ENCODE results near the gene OR2AG2.
A peak's percentile ranks its signal among the peaks of the same experiment; 100 is the strongest.

OR2AG2 gene

DNA sequence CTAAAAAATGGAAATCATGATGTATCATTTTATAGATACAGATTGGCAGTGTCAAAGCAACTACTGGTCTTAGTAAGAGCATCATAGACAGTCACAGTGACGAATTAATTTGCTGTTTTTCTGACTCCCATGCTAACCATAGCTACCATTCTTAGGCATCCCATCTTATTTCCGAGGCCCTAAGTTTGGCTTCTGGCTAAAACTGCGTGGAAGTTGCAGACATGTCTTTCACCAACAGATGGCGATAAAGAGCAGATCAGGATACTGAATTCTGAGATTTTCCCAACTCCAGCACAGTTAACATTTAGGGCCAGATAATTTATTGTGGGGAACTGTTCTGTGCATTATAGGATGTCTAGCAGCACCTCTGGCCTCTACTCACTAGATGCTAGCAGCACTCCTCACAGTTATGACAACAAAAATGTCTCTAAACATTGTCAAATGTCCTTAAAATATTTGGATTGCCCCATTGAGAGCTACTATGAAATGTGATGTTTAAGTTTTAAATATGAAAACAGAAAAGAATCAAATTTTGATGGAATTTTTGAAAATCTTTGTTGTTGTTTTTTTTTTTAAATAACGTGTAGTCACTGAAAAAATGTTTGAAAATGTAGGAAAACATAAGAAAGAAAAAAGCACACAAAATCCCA lies 16.3 kb downstream of the OR2AG2 start:
- Mint-ChIP-seq H3K36me3 (ENCODE audit: low read depth) (no peaks in the 10 kb centered on the region), H3K27me3 (no peaks in the 10 kb centered on the region), H3K27ac (no peak overlapping the region), H3K4me3 (no peak overlapping the region), H3K9me3 (no peaks in the 10 kb centered on the region), H3K4me1 (peaks cover 4% of the 10 kb centered on the region)
- DNase-seq: peak; percentile 25
- ATAC-seq: peak; percentile 27

DNA sequence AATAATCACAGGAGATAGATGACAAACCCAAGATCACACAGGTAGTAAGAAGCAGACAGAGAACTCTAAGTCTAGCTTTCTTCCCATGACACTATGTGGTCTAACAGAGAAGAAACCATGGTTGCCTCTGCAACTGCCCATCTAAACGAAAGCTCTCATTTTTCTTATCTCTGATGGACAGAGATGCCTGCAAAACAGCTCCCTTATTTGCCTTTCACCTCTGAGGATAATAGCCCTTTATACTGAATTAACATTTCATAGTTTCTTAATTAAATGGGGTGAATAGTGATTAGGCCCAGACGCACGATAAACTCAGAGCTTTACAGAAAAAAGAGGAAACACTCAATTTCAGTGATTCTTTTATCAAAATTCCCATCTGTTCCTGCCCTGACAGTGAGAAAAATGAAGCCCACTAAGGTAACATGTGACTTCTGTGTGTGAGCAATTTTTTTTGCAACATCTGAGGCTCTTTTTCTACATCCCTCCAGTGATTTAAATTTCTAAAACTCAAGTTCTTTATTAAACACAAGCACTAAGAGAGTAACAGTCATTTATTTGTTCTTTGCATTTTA lies 24.6 kb downstream of the OR2AG2 start:
- Mint-ChIP-seq H3K27me3 (no peaks in the 10 kb centered on the region), H3K4me3 (no peak overlapping the region), H3K9me3 (no peaks in the 10 kb centered on the region), H3K27ac (no peak overlapping the region), H3K36me3 (ENCODE audit: low read depth) (no peaks in the 10 kb centered on the region), H3K4me1 (peaks cover 26% of the 10 kb centered on the region)
- no peak for ATAC-seq
- no peak for DNase-seq

DNA sequence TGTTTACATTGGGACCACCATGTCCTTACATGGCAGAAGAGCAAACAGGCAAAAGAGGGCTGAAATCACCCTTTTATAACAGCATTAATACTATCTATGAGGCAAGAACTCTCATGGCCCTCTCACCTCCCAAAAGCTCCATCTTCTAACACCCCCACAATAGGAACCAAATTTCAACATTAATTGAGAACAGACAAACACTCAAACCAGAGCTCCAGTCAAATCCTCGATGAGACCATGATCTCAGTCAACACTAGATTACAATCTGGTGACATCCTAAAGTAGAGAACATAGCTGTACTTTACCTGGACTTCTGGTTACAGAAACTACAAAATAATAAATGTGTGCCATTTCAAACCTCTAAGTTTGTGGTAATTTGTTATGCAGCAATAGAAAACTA lies 25.1 kb downstream of the OR2AG2 start:
- H3K27me3 Mint-ChIP-seq: no peaks in the 10 kb centered on the region
- peak; percentile 3 for ATAC-seq
- H3K27ac Mint-ChIP-seq: no peak overlapping the region
- H3K4me3 Mint-ChIP-seq: no peak overlapping the region
- DNase-seq: no peak
- no peaks in the 10 kb centered on the region for H3K9me3 Mint-ChIP-seq
- H3K36me3 Mint-ChIP-seq (ENCODE audit: low read depth): no peaks in the 10 kb centered on the region
- peaks cover 32% of the 10 kb centered on the region for H3K4me1 Mint-ChIP-seq

DNA sequence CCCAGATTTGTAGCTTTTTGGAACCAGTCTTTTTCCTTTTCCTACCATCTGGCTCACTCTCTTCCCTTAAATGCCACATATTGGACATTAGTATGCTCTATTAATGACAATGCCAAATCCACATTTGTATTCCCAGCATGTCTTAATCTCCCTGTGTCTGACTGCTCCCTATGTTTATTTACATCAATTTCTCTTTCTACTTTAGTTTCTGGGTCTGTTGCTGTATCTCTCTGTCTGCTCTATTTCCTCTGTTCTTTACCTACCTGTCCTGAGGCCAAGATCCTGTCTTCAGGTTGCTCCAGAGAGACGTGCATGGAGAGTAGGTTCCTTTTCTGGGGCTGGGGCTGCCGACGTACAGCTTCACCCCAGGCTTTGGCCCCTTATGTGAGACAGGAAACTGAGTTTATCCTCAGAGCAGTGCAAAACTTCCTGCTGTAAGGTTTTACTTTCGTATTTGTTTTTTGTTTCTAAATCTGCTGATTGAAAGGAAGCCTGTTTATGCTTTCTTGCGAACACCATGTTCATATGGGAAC lies 25.6 kb downstream of the OR2AG2 start:
- Mint-ChIP-seq H3K4me1 (peaks cover 33% of the 10 kb centered on the region), H3K27ac (no peak overlapping the region), H3K36me3 (ENCODE audit: low read depth) (no peaks in the 10 kb centered on the region), H3K27me3 (no peaks in the 10 kb centered on the region), H3K4me3 (no peak overlapping the region), H3K9me3 (no peaks in the 10 kb centered on the region)
- ATAC-seq (peak; percentile 79), DNase-seq (peak; percentile 52)

DNA sequence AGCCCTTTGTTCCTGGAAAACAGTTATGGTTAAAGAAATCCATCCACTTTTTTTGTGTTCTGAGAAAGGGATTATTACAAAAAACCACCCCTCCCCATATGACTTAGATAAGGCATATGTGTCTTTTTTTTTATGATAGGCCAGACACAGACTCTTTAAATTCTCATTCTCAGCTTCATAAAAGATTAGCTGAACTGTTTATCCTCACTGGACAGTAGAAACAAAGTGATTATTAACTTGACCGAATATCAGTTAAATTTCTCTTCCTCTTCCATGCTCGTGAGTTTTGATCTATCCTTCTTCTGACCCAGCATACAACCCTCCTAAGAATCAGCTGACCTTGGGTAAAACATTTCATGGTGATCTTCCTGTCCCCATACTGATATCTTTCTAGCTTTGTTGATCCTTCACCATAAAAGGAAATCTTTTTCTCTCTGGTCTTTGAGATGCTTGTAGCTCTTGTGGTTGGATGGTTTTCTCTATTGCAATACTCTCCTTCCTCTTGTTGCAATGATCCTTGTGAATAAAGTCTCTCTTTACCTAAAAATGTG lies 26.2 kb downstream of the OR2AG2 start:
- Mint-ChIP-seq H3K4me1 (peaks cover 37% of the 10 kb centered on the region), H3K4me3 (no peak overlapping the region), H3K9me3 (no peaks in the 10 kb centered on the region), H3K27me3 (no peaks in the 10 kb centered on the region), H3K36me3 (ENCODE audit: low read depth) (peaks cover 3% of the 10 kb centered on the region), H3K27ac (no peak overlapping the region)
- DNase-seq: no peak
- ATAC-seq: peak; percentile 46

DNA sequence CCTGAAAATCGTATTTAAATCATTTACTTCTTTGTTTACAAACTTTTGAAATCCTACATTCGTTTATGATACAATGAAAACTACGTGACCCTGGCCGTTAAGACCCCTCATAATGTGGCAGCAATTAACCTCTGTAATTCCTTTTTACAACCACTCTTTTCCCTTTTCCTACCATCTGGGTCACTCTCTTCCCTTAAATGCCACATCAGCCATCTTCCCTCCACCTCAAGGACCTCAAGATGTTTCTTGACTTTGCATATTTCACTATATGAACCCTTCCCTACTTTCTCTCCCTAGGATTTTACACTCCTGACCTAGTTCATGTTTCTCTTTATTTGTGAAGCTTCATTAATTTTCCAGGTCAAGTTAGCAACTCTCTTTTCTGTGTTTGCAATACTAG lies 26.8 kb downstream of the OR2AG2 start:
- Mint-ChIP-seq H3K36me3 (ENCODE audit: low read depth) (peaks cover 3% of the 10 kb centered on the region), H3K27ac (no peak overlapping the region), H3K4me3 (no peak overlapping the region), H3K9me3 (no peaks in the 10 kb centered on the region), H3K27me3 (no peaks in the 10 kb centered on the region), H3K4me1 (peaks cover 42% of the 10 kb centered on the region)
- ATAC-seq (no peak), DNase-seq (no peak)

DNA sequence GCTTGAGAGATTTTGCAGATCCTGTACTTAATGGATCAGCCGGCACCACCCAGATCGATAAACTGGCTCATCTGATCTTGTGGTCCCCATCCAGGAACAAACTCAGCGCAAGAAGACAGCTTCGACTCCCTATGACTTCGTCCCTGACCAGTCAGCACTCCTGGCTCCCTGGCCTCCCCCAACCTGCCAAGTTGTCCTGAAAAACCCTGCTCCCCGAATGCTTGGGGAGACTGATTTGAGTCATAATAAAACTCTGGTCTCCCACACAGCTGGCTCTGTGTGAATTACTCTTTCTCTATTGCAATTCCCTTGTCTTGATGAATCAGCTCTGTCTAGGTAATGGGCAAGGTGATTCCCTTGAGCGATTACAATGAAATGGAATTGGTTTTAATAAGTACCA lies 29.5 kb downstream of the OR2AG2 start:
- Mint-ChIP-seq H3K27ac (no peak overlapping the region), H3K4me1 (peaks cover 60% of the 10 kb centered on the region)

DNA sequence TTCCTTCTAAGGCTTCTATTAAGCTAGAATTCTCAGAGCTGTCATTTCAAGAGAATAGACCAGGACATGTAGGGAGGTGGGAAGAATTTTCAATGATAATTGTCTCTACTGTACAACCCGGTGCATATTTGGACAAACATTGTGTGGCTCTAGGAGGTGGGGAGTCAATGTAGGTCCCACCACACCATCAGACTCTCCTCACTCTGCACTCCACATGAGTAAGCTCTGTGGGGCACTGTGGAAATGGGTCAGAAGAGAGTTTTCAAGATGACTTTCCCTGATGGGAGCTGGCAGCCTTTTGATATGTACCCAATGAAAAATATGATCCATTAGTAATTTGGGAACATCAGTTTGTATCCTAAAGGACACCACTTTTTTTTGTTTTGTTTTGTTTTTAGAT lies 33.2 kb downstream of the OR2AG2 start:
- Mint-ChIP-seq H3K4me3 (no peak overlapping the region), H3K27ac (peak overlapping the region; percentile 19), H3K36me3 (ENCODE audit: low read depth) (peaks cover 19% of the 10 kb centered on the region), H3K9me3 (no peaks in the 10 kb centered on the region), H3K4me1 (peaks cover 93% of the 10 kb centered on the region), H3K27me3 (no peaks in the 10 kb centered on the region)
- no peak for ATAC-seq
- no peak for DNase-seq

More for the DNA sequence above, 29.5 kb downstream of the OR2AG2 start:
- peak; percentile 33 for DNase-seq
- ATAC-seq: peak; percentile 9
- Mint-ChIP-seq H3K27me3 (no peaks in the 10 kb centered on the region), H3K36me3 (ENCODE audit: low read depth) (peaks cover 3% of the 10 kb centered on the region), H3K4me3 (no peak overlapping the region), H3K9me3 (no peaks in the 10 kb centered on the region)

DNA sequence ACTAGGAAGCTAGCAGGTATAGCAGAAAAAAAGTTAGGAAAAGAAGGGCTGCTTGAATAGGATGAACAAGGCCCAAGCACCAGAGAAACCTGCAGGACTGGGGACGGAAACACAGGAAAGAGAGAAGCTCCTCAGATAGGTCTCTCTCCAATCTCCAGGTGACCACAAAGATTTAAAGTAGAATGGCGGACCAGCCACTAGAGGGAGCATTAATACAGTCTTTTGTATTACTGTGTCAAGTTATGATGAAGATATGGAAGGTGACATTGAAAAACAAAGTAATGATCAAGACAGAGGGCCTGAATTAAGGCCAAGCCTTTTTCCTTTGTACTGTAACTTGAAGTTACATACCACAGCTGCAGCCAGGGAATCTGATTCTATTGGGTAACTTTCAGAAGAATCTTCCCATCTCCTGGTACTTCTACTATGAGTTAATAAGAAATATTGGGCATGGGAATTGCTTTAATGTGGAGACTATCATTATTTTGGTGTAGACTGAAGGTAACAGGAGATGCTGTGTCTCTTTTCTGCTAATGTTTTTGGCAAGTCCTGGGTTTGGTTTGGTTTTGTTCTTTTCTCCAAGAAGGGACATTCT lies 33.8 kb downstream of the OR2AG2 start:
- Mint-ChIP-seq H3K4me3 (no peak overlapping the region), H3K27me3 (no peaks in the 10 kb centered on the region), H3K36me3 (ENCODE audit: low read depth) (peaks cover 24% of the 10 kb centered on the region), H3K4me1 (peaks cover 93% of the 10 kb centered on the region), H3K27ac (peak overlapping the region; percentile 86), H3K9me3 (no peaks in the 10 kb centered on the region)
- DNase-seq (peak; percentile 62), ATAC-seq (peak; percentile 47)

DNA sequence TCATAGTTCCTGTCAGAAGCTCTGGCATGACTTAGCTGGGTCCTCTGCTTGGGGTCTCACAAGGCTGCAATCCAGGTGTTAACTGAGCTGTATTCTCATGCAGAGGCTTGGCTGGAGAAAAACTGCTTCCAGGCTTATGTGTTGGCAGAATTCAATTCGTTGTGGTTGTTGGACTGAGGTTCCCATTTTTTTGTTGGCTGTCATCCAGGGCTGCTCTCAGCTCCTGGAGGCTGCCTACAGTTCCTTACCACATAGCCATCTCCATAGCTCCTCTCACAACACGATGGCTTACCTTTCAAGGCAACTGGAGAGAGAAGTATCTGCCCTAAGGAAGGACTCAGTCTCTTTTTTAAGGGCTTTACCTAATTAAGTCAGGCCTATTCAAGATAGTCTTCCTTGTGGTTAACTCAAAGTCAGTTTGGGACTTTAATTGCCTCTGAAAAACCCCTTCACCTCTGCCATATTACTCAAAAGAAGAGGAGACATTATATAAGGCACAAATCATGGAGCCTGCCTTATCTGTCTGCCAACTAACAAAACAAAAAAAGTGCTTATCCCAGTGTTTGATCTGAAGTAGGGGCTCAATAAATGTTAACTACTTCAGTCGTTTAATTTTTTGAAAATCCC lies 35.2 kb downstream of the OR2AG2 start:
- H3K36me3 Mint-ChIP-seq (ENCODE audit: low read depth): peaks cover 32% of the 10 kb centered on the region
- peak overlapping the region; percentile 86 for H3K27ac Mint-ChIP-seq
- no peaks in the 10 kb centered on the region for H3K9me3 Mint-ChIP-seq
- no peak overlapping the region for H3K4me3 Mint-ChIP-seq
- H3K4me1 Mint-ChIP-seq: peaks cover 86% of the 10 kb centered on the region
- H3K27me3 Mint-ChIP-seq: no peaks in the 10 kb centered on the region
- no peak for DNase-seq
- ATAC-seq: peak; percentile 63

DNA sequence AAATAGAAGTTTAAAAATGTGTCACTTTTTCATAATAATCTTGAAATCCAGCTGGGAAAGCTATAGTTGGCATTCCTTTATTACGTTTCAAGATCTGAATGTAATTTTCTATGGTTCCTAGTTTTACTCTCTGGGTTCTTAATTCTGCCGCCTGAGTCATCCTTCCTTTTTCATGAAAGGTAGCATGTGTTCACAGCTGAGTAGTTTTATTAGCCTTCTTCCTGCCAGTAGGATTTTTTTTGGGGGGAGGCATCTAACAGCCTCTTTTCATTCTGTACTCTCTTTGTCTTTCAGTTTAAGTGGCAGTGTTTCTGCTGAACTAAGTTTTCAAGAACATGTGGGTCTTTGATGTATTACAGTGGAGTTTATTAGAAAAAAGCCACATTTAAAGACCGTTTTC lies 36.5 kb downstream of the OR2AG2 start:
- no peak for ATAC-seq

DNA sequence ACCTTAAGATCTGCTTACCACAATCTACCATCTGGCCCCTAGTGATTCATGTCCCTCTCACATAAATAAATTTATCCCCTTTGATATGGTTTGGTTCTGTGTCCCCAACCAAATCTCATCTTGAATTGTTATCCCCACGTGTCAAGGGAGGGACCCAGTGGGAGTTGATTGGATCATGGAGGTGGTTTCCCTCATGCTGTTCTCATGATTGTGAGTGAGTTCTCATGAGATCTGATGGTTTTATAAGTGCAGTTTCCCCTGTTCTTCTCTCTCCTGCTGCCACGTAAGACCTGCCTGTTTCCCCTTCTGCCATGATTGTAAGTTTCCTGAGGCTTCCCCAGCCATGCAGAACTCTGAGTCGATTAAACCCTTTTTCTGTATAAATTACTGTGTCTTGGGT lies 37.2 kb downstream of the OR2AG2 start:
- peak overlapping the region; percentile 28 for H3K4me3 Mint-ChIP-seq
- ATAC-seq (peak; percentile 20), DNase-seq (no peak)
- peaks cover 31% of the 10 kb centered on the region for H3K36me3 Mint-ChIP-seq (ENCODE audit: low read depth)
- H3K27ac Mint-ChIP-seq: peak overlapping the region; percentile 86
- H3K4me1 Mint-ChIP-seq: peaks cover 80% of the 10 kb centered on the region
- H3K9me3 Mint-ChIP-seq: no peaks in the 10 kb centered on the region
- H3K27me3 Mint-ChIP-seq: no peaks in the 10 kb centered on the region

More for the DNA sequence above, 36.5 kb downstream of the OR2AG2 start:
- DNase-seq: no peak
- H3K36me3 Mint-ChIP-seq (ENCODE audit: low read depth): peaks cover 31% of the 10 kb centered on the region
- H3K4me1 Mint-ChIP-seq: peaks cover 80% of the 10 kb centered on the region
- H3K9me3 Mint-ChIP-seq: no peaks in the 10 kb centered on the region
- H3K27me3 Mint-ChIP-seq: no peaks in the 10 kb centered on the region
- H3K27ac Mint-ChIP-seq: peak overlapping the region; percentile 86
- H3K4me3 Mint-ChIP-seq: peak overlapping the region; percentile 45

DNA sequence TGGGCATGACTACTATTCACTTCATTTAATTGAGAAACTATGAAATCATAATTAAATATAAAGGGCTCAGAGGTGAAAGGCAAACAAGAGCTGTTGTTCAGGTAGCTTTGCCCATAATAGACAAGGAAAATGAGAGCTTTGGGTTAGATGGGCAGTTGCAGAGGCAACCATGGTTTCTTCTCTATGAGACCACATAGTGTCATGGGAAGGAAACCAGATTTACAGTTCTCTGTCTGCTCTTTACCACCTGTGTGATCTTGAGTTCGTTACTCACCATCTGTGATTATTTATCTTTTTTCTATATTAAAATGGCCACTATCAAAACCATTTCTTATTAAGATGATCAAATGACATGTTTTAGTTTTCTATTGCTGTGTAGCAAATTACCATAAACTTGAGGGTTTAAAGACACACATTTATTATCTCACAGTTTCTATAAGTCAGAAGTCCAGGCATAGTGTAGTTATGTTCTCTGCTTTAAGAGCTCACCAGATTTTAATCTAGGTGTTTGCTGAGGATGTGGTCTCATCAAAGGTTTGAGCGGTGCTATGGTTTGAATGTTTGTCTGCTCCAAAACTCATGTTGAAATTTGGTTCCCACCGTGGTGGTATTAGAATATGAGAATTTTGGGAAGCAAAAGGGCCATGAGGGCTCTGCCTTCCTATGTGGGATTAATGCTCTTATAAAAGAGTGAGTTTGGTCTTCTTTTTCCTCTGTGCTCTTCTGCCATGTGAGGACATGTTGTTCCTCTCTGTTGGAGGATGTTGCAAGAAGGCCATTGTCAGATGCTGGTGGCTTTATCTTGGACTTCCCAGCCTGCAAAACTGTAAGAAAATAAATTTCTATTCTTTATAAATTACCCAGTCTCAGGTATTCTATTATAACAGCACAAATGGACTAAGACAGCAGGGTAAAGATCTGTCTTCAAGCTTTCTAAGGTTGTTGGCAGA lies 38.2 kb downstream of the OR2AG2 start:
- ATAC-seq (peak; percentile 42), DNase-seq (no peak)
- peak overlapping the region; percentile 86 for H3K27ac Mint-ChIP-seq
- no peaks in the 10 kb centered on the region for H3K27me3 Mint-ChIP-seq
- H3K4me1 Mint-ChIP-seq: peaks cover 80% of the 10 kb centered on the region
- peaks cover 34% of the 10 kb centered on the region for H3K36me3 Mint-ChIP-seq (ENCODE audit: low read depth)
- no peaks in the 10 kb centered on the region for H3K9me3 Mint-ChIP-seq
- no peak overlapping the region for H3K4me3 Mint-ChIP-seq
